Measurements from ENCODE around the gene CDH4.

The CDH4 gene

DNA sequence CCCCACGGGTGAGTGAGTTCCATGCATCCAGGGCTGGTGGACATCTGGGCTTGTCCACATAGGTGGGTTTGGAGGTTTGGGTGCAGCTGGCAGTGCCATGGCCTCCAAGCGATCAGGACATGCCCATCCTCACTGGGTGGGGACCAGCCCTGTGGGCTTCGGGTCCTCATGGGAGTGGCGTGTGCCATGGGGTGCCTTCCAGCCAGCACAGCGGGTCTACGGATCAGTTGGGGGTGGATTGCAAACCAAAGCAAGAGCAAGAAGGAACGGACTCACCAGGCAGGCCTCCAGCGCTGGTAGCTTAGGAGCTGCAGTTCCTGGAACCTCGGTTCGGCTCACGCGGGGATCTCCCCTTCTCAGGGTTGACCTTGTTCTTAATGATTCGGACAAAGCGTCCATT is 449.3 kb downstream of the CDH4 start:
- DNase-seq = no peak

DNA sequence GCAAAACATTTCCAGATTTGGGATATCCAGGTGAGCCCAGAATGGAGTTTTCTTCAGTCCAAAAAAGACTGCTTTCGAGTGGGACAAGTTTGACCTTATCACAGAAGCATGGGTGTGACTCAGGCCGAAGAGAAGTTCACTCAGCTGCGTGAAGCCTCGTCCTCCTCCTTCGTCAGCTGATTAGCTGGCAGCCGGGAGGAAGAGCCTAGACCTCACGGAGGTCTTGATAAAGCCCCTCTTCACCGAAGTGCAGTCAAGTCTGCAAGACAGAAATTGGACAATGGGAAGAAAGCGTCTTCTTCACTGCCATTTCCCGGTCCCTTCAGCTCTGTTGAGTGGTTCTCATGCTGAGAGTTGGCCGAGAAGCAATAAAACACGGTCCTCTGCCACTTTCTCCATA is 449.7 kb downstream of the CDH4 start:
- DNase-seq = no peak

DNA sequence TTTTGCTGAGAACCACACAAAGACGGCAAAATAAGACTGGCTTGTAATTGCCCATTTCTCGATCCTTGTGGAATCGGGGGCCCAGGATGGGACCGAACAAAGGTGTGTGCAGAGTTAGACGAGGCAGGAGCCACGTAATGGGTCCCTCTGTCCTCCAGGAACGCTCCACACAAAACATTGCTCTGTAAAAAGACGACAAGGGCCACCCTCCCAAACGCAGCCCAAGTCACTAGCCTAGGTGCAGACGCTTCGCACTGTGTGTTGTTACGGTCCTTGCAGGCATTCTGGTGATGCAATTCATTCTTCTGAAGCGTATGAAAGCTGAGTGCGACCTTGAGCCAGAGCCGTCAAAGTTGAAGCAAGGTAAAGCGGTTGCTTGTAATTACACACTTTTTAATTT is 450.2 kb downstream of the CDH4 start:
- DNase-seq = no peak

DNA sequence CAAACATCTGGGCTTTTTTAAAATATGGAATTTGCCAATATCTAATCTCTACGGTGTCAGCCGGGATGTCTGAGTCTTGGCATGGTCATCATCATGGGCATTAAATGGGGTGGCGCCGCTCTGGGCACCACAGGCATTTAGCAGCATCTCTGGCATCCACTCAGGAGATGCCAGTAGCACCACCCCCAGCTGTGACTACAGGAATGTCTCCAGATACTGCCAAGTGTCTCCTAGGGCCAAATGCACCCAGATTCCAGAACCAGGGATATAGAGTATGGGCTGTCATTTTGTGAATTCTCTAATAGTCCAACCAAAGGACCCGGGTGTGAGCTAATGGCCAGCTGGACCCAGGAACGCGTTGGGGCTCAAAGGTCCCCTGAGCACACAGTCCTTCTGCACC is 452.6 kb downstream of the CDH4 start:
- DNase-seq = no peak

DNA sequence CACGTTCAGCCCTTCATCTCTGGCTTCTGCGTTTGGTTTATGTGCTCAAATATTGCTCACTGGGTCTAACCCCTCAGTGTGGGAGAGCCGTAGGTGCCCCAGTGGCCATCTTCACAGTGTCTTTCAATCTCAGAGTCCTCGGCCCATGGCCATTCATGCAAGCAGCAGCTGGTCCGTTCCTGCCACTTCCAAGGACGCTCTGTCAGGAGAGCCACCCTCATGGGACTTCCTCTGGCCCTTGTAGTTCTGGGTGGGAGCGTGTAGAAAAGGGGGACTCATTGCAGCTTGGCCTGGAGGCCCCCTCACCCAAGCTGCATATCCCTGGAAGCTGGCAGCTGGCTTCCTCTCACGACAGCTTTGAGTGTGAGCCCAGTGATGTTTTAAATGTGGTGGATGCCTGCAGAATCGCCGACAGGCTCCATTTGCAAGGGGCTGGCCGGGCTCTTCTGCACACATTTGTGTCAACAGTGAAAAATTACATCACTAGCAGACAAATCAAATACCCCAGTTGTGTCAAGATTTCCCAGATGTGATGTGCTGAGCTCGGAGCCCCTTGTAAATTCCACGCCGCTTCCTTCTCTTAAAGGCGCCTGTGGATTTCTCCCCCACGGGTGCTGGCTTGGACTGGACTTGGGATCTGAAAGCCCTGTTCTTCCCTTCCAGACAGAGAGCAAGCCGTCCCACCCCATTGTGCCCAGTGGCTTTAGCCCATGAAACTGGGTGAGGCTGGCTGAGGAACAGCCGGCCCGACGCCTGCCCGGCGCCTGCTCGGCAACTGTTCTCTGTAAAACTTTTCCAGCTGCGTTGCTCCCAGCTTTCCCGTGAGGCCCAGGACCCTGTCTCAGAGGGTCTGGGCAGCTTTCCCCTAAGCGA is 453.6 kb downstream of the CDH4 start:
- no peak for DNase-seq

DNA sequence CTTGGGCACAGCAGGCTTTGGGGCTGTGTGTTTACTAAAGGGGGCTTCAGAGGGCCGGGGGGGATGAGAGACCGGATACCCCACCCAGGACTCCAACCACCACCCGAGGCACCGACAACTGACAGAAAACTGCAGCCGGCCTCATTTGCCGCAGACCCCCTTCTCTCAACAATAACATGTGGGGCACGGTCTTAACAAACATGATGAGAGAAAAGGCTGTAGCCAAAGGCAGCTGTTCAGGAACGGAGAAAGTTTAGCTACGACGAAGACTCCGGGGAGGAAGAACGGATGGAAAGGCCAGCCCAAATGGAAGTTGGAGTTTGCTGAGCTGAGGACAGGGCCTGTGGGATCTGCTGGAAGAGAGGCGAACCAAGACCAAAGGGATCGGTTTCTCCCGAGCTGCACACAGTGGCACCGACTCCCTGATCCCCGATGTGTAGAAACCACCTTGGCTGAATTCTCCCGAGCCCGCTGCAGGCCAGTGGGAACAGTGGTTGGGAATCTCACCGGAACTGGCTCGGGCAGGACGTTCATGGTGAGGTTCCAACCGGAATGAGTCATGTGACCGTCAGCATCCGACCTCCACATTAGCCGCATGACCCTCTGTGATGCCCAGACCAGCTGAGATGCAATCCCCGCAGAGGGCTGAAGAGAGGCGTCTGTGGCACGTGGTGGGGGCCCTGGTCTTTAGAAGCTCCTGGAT is 454.3 kb downstream of the CDH4 start:
- no peak for DNase-seq

DNA sequence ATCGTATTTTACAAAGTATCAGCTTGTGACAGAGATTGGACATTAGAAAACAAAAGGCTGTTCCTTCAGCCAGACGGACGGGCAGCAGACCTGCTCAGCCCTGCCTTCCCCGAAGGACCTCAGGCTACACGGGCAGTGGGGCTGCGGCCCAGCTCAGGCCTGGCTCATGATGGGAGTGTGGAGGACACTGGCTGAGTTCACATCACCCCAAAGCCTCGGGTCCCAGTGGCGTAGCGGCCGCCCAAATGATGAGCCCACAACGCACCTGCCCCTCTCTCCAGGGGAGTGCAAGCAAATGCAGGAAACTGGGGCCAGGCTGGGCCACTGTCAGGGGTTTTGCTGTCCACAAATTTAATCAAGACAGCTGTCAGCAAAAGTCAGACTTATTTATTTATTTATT is 456.8 kb downstream of the CDH4 start:
- no peak for DNase-seq

DNA sequence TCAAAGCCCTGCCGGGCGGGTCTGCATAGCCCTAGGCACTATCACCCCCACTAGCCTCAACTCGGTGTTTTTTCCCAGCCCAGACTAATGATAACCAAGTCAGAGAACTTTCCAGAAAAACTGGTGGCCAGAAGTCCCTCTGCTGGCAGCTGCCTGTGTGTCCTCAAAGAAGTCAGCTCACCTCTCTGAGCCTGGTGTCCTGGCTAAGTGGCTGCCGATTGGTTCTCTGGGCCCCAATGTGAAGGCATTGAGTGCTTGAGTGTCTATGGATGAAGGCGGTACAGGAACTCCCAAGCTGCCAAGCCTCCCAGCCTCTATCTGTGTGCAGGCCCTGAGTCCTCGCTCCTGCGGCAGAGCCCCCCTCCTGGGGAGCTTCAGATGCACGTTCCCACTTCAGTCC is 458.0 kb downstream of the CDH4 start:
- no peak for DNase-seq

DNA sequence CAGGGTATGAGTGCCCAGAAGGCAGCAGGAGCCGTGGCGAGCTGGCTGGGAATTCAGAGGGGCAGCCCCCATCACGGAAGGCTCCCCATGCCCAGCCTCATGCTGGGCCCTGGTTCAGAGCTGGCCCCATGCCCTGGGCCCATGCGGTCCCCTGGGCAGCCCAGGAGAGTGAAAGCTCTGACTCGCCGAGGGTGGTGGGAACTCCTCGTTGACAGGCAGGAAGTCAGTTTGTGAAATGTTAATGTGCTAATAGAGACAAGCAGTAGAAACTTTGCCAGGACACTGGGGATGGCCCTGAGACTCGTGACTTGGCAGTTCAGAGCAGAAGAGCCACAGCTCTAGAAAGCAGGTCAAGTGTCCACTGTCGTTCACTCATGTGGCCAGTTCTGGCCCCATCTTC is 460.6 kb downstream of the CDH4 start:
- DNase-seq = no peak

DNA sequence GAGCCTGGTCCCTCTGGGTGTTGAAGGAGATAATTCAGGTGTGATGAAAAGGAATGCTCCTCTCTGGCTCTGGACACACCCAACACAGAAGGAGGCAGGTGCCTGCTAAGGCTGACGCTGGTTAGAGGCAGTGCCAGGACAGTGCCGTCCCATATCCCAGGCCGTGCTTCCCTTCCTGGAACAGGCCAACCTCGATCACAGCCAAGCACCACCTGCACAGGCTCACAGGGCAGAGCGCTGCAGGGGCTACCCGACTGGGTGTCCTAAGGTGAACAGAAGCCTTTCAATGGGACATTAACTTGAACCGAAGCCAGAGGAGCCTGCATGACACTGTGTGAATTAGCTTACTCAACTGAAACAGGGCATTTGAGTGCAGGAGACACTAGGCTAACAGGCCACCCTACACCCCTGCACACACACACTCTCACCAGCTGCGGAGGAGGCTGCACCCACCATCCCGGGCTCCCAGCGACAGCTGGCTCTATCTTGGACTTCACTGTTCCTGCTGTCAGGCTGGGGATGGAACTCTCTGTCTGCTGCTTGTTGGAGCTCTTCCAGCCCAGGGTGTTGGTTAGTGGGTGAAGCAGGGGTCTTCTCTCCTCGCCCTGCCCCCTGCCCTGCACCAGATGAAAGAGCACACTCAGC is 466.4 kb downstream of the CDH4 start:
- no peak for DNase-seq

DNA sequence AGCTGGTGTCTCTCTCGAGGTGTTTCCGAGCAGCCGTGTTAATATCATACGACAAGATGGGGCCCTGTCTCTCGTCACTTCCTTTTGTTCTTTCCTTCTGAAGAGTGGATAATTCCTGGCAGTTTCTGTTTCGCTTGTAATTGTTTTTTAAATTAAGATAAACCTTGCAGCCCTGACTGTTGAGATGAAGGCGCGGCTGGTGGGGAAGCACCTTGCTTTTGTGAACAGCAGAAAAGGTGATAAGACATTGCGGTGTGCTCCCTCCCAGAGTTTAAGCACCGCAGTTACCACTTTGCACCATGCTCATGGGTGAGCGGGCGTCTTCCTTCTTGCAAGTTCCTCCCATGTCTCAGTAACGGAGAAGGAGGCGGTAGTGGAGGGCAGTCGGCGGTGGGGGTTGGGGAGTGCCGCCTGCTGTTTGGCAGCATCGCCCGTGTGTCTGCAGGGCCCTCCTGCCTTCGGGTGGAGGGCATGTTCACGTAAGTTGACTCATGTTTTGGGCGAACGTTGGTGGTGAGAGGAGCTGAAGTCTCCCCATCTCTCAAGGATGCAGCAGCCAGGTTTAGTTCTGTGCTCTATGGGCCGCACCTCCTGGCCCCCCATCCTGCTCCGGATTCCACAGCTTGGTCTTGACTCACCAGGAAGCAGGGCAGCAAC is 467.8 kb downstream of the CDH4 start:
- no peak for DNase-seq

DNA sequence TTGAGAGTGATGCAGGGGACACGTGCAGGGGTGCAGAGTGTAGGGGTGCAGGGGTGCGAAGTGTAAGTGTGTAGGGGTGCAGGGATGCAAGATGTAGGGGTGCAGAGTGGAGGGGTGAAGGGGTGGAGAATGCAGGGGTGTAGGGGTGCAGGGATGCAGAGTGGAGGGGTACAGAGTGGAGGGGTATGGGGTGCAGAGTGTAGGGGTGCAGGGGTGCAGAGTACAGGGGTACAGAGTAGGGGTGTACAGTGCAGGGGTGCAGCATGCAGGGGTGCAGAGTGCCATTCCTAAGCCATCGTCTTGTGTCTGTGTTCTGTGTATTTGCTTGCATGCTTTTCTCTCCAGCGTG is 468.3 kb downstream of the CDH4 start:
- DNase-seq = no peak

DNA sequence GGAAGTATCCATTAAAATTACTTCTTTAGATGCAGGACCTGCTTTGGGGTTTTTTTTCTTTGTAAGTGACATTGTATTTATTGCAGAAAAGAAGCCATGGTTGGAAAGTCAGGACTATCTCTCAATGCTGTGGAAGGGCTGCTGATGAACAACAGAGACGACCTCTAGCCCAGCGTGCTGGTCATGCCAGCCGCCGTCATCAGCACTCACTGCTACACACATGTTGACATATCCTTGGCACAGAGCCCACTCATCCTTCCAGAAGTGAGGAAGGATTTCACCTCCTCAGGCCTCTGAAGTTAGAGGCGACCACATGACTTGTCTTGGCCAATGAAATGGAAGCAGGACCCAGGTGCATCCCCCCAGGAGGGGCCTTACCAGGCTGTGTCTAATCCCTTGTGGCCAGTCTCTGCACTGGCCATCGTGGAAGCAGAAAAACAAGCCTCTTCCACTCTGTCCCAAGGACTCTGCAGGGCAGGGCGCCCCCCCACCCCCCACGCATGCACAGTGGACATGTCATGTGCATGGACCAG is 470.2 kb downstream of the CDH4 start:
- no peak for DNase-seq

DNA sequence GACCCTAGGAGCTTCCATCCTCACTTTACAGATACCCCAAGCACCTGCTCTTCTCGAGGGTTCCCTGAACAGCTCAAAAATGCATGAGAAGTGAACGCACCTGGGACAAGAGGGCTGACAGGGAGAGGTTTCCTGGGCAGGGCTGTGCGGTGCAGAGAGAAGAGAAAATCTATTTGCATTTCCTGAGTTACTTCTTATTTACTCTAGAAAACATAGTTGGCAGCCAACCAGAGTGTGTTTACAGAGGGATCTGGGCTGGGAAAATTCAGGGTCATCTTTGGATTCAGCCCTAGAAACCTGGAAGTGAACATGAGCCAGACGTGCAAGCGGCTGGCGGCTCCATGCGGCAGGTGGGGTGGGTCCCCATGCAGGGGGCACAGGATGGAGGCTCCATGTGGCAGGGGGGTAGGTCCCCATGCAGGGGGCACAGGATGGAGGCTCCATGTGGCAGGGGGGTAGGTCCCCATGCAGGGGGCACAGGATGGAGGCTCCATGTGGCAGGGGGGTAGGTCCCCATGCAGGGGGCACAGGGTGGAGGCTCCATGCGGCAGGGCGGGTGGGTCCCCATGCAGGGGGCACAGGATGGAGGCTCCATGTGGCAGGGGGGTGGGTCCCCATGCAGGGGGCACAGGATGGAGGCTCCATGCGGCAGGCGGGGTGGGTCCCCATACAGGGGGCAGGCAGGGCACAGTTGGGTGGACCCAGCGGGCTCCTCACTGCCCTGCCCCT is 471.6 kb downstream of the CDH4 start:
- DNase-seq = no peak

DNA sequence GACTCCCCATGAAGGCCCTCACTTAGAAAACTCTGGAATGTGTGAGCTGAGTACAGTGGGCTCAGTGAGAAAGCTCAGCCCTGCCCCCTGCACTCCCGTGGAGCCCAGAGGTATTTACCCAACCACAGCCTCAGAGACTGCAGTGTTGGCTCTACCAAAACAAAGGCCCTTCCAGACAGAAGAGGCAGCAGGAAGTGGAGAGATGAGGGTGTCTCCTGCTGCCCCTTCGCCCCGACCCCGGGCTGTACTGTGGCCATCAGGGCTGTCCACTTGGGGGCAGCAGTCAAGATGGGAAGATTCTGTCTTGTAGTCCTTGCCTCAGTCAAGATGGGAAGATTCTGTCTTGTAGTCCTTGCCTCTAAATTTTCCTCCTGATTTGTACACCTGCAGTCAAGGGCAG is 472.3 kb downstream of the CDH4 start:
- no peak for DNase-seq

DNA sequence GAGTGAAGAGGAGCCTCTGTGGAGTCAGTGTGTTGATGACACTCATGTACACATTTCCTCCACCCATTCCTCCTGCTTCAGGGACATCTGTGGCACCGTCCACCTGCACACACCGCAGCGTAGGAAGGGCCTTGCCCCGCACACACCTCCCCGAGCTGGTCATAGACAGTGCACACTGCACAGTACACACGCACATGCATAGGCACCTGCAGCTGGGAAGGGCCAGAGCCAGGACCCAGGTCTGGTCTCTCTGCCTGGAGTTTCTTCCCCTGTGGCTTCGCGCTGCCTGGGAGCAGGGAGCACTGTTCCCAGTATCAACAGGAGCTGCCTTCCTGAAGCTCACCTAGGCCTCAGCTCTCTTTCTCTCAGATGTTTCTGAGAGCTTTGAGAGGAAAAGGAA is 473.1 kb downstream of the CDH4 start:
- no peak for DNase-seq

DNA sequence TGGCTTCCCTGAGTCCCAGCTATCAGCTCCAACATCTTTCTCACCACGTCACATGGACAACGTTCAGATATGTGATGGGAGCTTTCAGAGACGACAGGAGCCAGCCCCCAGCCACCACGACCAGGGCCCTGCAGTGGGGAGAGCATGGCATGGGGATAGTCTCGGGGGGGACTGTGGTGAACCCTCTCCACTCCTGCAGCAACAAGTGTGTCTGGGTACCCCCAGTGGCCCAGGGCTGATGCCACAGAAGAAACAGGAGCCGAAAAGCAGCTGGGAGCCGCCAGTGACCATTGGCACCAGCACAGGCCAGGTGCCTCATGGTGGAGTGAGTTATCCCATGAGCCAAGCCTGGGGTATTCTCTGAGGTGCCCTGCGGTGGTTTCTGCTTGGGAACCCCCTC is 473.9 kb downstream of the CDH4 start:
- DNase-seq = no peak

DNA sequence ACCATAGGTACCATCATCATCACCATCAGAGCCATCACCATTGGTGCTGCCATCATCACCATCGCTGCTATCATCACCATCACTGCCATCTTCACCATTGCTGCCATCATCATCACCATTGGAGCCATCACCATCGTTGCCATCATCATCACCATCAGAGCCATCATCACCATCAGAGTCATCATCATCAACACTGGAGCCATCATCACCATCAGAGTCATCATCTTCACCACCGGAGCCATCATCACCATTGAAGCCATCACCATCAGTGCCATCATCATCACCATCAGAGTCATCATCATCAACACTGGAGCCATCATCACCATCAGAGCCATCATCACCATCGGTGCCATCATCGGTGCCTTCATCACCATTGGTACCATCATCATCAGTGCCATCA is 474.9 kb downstream of the CDH4 start:
- DNase-seq = no peak

DNA sequence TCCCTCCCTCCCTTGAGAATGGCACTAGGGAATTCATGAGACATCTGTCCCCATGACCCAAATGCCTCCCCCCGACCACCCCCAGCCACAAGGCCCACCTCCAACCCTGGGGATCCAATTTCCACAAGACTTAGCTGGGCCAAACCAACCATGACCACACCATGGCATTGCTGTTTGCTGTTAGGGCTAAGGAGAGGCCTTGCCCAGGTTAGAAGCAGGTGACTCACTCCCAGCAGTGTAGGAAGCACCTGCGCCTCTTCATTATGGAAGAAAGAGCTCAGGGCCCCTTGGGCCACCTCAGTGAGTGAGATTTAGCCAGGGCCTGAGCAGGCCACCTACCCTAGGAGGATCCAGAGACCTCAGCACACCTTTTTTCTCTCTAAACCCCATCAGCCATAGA is 475.7 kb downstream of the CDH4 start:
- no peak for DNase-seq

DNA sequence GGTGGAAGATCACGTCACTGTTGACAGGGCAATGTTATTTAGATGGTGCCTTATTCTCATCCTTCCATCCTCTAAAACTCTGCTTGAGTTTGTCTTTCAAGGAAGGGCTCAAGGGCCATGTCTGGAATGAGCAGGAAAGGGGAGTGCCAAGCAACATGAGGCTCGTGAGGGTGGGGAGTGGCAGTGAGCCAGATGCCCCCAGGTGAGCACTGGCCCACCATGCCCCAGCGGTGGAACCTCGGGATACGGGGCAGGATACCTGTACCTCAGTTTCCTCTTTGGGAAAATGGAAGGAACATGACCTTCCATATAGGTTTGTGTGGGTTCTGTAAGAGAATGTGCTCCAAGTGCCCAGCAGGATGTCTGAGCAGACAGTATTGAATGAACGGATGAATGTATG is 476.3 kb downstream of the CDH4 start:
- no peak for DNase-seq

DNA sequence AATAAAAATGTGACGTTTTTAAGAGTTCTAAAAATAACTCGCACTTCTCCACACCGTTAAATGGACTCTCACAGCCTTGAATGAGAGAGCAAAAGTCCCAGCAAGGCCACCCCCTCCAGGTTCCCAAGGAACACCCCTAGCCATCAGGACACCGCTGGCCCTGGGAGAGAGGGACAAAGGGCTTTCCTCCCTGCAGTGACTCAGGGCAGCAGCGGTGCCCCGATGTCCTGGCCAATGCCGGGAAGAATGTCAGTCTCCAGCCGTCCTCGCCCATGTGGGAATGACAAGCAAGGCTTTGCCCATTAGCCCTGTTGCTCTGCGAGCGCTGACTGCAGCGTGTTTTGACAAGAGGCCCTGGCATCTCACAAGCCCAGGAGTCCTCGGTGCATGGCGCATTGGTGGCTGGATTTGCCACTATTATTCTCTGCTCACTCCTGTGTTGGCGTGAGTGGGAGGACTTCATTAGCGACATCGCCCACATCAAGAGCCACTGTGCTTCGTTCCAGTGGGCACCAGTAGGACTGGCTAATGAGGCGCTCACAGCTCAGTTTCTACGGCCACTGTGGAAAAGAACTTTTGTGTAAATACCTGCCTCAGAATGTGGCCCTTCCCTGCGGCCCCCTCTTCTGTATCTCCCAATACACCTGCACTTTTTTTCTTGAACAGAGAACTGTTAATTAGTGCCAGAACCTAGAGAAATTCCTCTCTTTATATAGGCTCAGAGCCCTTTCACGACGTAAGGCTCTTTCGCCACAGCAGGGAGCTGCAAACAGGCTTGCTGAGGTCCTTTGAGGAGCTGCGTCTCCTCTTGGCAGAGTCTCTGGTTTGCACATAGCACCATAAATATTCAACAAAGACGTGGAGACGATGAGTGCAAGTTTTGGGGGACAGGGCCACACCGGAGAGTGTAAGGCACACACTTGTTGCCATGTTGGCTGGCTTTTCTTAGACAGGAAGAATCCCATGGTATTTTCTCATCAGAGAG is 477.0 kb downstream of the CDH4 start:
- no peak for DNase-seq
